SU-DHL-6 (cell line): ENCODE measurements around the gene MS4A6A.

ENCODE experiments used
- H2AFZ ChIP-seq: fragments of 200-600 bp; sonication (generic); 2 replicates; pipeline ENCODE4 v1.6.1; 2014; ENCODE audit warnings: low read depth, mild to moderate bottlenecking, moderate library complexity, mixed read lengths, antibody characterized with exemption, low read length; ENCODE audit not compliant: severe bottlenecking
- H3F3A ChIP-seq: fragments of 200-600 bp; shearing (Covaris generic); 2 replicates; pipeline ENCODE4 v1.6.0; 2016; ENCODE audit warnings: antibody characterized with exemption, mild to moderate bottlenecking; ENCODE audit not compliant: insufficient read depth
- H3K27ac ChIP-seq: fragments of 200-600 bp; sonication (generic); 2 replicates; pipeline ENCODE4 v1.5.1; 2016; ENCODE audit warnings: low read depth, mild to moderate bottlenecking, low read length, moderate library complexity, mixed read lengths
- H3K27me3 ChIP-seq: fragments of 200-600 bp; sonication (generic), shearing (Covaris generic); 2 replicates; pipeline ENCODE4 v1.6.0; 2014; ENCODE audit warnings: mild to moderate bottlenecking, low read length
- H3K36me3 ChIP-seq: fragments of 200-600 bp; sonication (generic); 2 replicates; pipeline ENCODE4 v1.6.1; 2014; ENCODE audit warnings: mild to moderate bottlenecking, low read length, mixed read lengths
- H3K4me2 ChIP-seq: fragments of 300-600, 200-600 bp; shearing (Covaris generic), sonication (generic); 2 replicates; pipeline ENCODE4 v1.6.0; 2014; ENCODE audit warnings: low read length, low read depth, mild to moderate bottlenecking; ENCODE audit not compliant: poor library complexity, severe bottlenecking
- H3K4me3 ChIP-seq: fragments of 200-600 bp; sonication (generic); 2 replicates; pipeline ENCODE4 v1.5.1; 2014; ENCODE audit warnings: antibody characterized with exemption, low read length, mild to moderate bottlenecking, mixed read lengths; ENCODE audit not compliant: insufficient read depth, poor library complexity, severe bottlenecking
- H3K79me2 ChIP-seq: fragments of 200-600 bp; sonication (generic); 2 replicates; pipeline ENCODE4 v1.6.1; 2014; ENCODE audit warnings: mild to moderate bottlenecking, low read length, moderate library complexity; ENCODE audit not compliant: insufficient read depth
- H3K9ac ChIP-seq: fragments of 200-600 bp; sonication (generic); 2 replicates; pipeline ENCODE4 v1.7.0; 2014; ENCODE audit warnings: mild to moderate bottlenecking, low read length
- H3K9me2 ChIP-seq: fragments of 200-600 bp; sonication (generic); replicated peaks from 2 replicates; pipeline ENCODE4 v1.6.1; 2014; ENCODE audit warnings: low read length; ENCODE audit not compliant: insufficient read depth
- H3K9me3 ChIP-seq: fragments of 200-600 bp; sonication (generic); 2 replicates; pipeline ENCODE4 v1.6.1; 2014; ENCODE audit warnings: low read length, mixed read lengths; ENCODE audit not compliant: insufficient read depth
- H4K20me1 ChIP-seq: fragments of 200-600 bp; sonication (generic); 2 replicates; pipeline ENCODE4 v1.6.1; 2014; ENCODE audit warnings: low read depth, mild to moderate bottlenecking, antibody characterized with exemption, low read length, moderate library complexity, mixed read lengths
- EZH2phosphoT487 ChIP-seq: fragments of 200-600 bp; sonication (generic), shearing (Covaris generic); conservative IDR thresholded peaks from 2 replicates; pipeline ENCODE4 v1.6.1; 2018; ENCODE audit warnings: mild to moderate bottlenecking, antibody characterized with exemption, low read length, moderate library complexity, mixed read lengths
- TF ChIP-seq, protein P1 (sequence below): fragments of 200-600 bp; sonication (generic); IDR thresholded peaks from one replicate; pipeline ENCODE4 v1.5.1; 2017; ENCODE audit warnings: antibody characterized with exemption, mild to moderate bottlenecking, low read length, moderate library complexity; ENCODE audit not compliant: insufficient read depth, poor library complexity, severe bottlenecking

The MS4A6A gene

DNA sequence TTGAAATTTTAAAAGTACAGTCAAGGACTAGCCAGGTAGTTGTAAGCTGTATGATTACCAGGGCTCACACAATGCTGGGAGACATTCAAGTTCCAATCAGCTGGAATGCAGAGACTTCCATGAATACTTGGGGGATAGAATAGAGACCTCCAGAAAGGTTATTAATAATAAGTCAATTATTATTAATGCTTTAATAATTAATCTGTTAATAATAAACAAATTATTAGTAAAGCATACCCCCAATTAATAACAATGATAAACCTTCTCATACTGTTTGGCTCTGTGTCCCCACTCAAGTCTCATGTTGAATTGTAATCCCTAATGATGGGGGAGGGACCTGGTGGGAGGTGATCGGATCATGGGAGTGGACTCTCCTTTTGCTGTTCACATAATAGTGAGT is 14.6 kb upstream of the MS4A6A start:
- Histone ChIP-seq H4K20me1 (no peaks in the 10 kb centered on the region), H3K9me2 (no peaks in the 10 kb centered on the region), H3K27ac (no peak overlapping the region), H3F3A (no peaks in the 10 kb centered on the region), H3K4me3 (no peak overlapping the region), H3K36me3 (no peaks in the 10 kb centered on the region), H3K9ac (no peak overlapping the region), H3K4me2 (no peak overlapping the region), H3K79me2 (no peaks in the 10 kb centered on the region), H3K9me3 (no peaks in the 10 kb centered on the region; the same call in 1 of the 2 replicates), H2AFZ (no peak overlapping the region), H3K27me3 (no peaks in the 10 kb centered on the region)
- TF ChIP-seq, protein P1, sequence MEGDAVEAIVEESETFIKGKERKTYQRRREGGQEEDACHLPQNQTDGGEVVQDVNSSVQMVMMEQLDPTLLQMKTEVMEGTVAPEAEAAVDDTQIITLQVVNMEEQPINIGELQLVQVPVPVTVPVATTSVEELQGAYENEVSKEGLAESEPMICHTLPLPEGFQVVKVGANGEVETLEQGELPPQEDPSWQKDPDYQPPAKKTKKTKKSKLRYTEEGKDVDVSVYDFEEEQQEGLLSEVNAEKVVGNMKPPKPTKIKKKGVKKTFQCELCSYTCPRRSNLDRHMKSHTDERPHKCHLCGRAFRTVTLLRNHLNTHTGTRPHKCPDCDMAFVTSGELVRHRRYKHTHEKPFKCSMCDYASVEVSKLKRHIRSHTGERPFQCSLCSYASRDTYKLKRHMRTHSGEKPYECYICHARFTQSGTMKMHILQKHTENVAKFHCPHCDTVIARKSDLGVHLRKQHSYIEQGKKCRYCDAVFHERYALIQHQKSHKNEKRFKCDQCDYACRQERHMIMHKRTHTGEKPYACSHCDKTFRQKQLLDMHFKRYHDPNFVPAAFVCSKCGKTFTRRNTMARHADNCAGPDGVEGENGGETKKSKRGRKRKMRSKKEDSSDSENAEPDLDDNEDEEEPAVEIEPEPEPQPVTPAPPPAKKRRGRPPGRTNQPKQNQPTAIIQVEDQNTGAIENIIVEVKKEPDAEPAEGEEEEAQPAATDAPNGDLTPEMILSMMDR: no peak
- no peak for TF ChIP-seq EZH2phosphoT487

DNA sequence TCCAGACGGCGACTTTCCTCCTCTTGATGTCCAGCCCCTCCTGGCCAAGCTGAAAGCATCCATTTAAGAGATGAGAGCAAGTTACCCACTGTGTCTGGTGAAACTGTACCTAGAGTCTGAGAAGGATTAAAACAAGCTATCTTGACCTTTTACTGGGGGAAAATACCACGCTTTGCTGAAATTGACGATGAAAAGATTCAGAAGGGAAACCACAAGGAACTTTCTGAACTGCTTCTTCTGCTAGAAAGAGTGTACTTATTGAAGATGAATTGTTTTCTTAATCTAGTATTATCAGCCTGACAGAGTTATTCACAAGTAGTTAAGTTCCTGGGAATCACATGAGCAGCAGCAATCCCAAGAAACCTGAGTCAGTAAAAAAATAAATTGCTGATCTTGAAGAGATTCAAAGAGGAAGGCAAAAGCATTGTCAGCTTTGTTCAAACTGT is 13.1 kb upstream of the MS4A6A start:
- no peaks in the 10 kb centered on the region for H3K36me3 ChIP-seq
- no peak overlapping the region for H3K4me3 ChIP-seq
- H3K9me2 ChIP-seq: no peaks in the 10 kb centered on the region
- H4K20me1 ChIP-seq: no peaks in the 10 kb centered on the region
- no peak overlapping the region for H3K27ac ChIP-seq
- no peaks in the 10 kb centered on the region for H3K9me3 ChIP-seq
- no peak for TF ChIP-seq EZH2phosphoT487
- TF ChIP-seq, protein P1: no peak
- H3K4me2 ChIP-seq: no peak overlapping the region
- no peak overlapping the region for H3K9ac ChIP-seq
- H3K27me3 ChIP-seq: no peaks in the 10 kb centered on the region
- no peaks in the 10 kb centered on the region for H3F3A ChIP-seq
- H3K79me2 ChIP-seq: no peaks in the 10 kb centered on the region
- no peak overlapping the region for H2AFZ ChIP-seq

DNA sequence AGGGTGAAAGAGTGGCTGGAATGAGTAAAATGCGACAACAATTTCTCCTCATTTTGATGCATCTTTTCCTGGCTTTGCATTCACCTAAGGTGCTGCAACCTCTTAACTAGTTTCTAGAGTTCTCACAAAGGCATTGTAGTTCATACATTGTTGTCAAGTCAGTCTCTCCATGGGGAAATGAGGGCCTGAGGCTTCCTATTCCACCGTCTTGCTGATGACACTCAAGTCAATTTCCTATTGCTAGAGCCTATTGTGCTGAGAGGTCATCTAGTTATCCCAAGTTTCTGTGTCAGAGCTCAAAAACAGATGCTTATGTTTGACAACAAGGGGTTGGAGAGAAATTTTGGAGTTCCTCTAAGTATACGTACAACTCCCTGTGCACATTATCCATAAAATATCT is 11.6 kb upstream of the MS4A6A start:
- Histone ChIP-seq H2AFZ (no peak overlapping the region), H3K9me2 (no peaks in the 10 kb centered on the region), H3K9me3 (no peaks in the 10 kb centered on the region), H3K36me3 (no peaks in the 10 kb centered on the region), H3K9ac (no peak overlapping the region), H3F3A (no peaks in the 10 kb centered on the region), H3K27ac (no peak overlapping the region), H4K20me1 (no peaks in the 10 kb centered on the region), H3K27me3 (no peaks in the 10 kb centered on the region), H3K79me2 (no peaks in the 10 kb centered on the region), H3K4me2 (no peak overlapping the region), H3K4me3 (no peak overlapping the region)
- no peak for TF ChIP-seq EZH2phosphoT487
- TF ChIP-seq, protein P1: no peak
